ENCODE measurements around the gene LETMD1. TPM values are rescaled to one million over a fixed set of nuclear protein-coding genes. Genes with fewer than 3 reads are reported as not detected.
"Not testable (repeated sequence)": the region's sequence is repeated elsewhere in the genome, so short reads cannot be mapped to it uniquely, and the experiment has no call there.

The LETMD1 gene
- 10 to 100 TPM; 61.4 to 68.9 TPM for total RNA-seq

- ChIA-PET POLR2A (interaction anchor here (0.8 to 0.9 kb wide), 2 partner anchors 21 to 29 kb away, joined by 3 read pairs; no protein-coding TSS in a partner anchor), CTCF (interaction anchor here (1.0 to 1.4 kb wide), 3 partner anchors 20 to 294 kb away, joined by 3 to 5 read pairs (median 3); partner anchors contain the start of gene SLC11A2)
Observed at GRCh38 chr12:51047655-51048540, at the start of gene LETMD1. LETMD1 (plus strand) TSS chr12:51048327; CDS start chr12:51048357, 30 bp downstream.

- CTCF ChIA-PET = no interaction called here
- POLR2A ChIA-PET = interaction anchor here (0.6 kb wide), 2 partner anchors 219 to 546 kb away, joined by 3 to 4 read pairs; partner anchors contain the start of gene POU6F1
Observed at GRCh38 chr12:50999093-50999492, 49.0 kb upstream of the LETMD1 start.

- ChIA-PET CTCF (no interaction called here), POLR2A (no interaction called here)
Observed at GRCh38 chr12:51000245-51000644, 47.9 kb upstream of the LETMD1 start.

GRCh38 chr12:51001799-51002198 is 46.3 kb upstream of the LETMD1 start:
- POLR2A ChIA-PET = no interaction called here
- CTCF ChIA-PET = interaction anchor here (0.6 to 1.0 kb wide), 2 partner anchors 13 to 993 kb away, joined by 3 read pairs; no protein-coding TSS in a partner anchor

- ChIA-PET POLR2A (no interaction called here), CTCF (no interaction called here)
Observed at GRCh38 chr12:51004504-51004903, 43.6 kb upstream of the LETMD1 start.

- ChIA-PET CTCF (no interaction called here), POLR2A (no interaction called here)
Observed at GRCh38 chr12:51005030-51005429, 43.1 kb upstream of the LETMD1 start.

GRCh38 chr12:51005671-51006070 is 42.5 kb upstream of the LETMD1 start:
- POLR2A ChIA-PET = no interaction called here
- CTCF ChIA-PET = no interaction called here

- ChIA-PET CTCF (no interaction called here), POLR2A (interaction anchor here (1.9 kb wide), 1 partner anchor 18 kb away, joined by 9 read pairs; the partner anchor contains the start of gene SLC11A2)
Observed at GRCh38 chr12:51008329-51009055, 39.6 kb upstream of the LETMD1 start.

- POLR2A ChIA-PET = interaction anchor here (1.9 kb wide), 1 partner anchor 17 kb away, joined by 9 read pairs; the partner anchor contains the start of gene SLC11A2
- CTCF ChIA-PET = interaction anchor here (1.4 kb wide), 1 partner anchor 17 kb away, joined by 6 read pairs; the partner anchor contains the start of gene SLC11A2
Observed at GRCh38 chr12:51009056-51009440, 39.1 kb upstream of the LETMD1 start.

GRCh38 chr12:51011955-51012354 is 36.2 kb upstream of the LETMD1 start:
- ChIA-PET CTCF (interaction anchor here (1.9 to 2.1 kb wide), 2 partner anchors 10 to 15 kb away, joined by 6 read pairs; no protein-coding TSS in a partner anchor), POLR2A (interaction anchor here (0.5 to 0.9 kb wide), 2 partner anchors 10 to 472 kb away, joined by 3 to 5 read pairs; no protein-coding TSS in a partner anchor)

GRCh38 chr12:51012570-51013236 is 35.4 kb upstream of the LETMD1 start:
- ChIA-PET POLR2A (interaction anchor here (0.8 to 0.9 kb wide), 2 partner anchors 9 to 12 kb away, joined by 3 read pairs; no protein-coding TSS in a partner anchor), CTCF (interaction anchor here (2.1 kb wide), 1 partner anchor 9 kb away, joined by 6 read pairs; no protein-coding TSS in a partner anchor)

- ChIA-PET POLR2A (interaction anchor here (0.8 kb wide), 1 partner anchor 12 kb away, joined by 3 read pairs; no protein-coding TSS in a partner anchor), CTCF (interaction anchor here (2.1 kb wide), 1 partner anchor 9 kb away, joined by 6 read pairs; no protein-coding TSS in a partner anchor)
Observed at GRCh38 chr12:51013441-51013840, 34.7 kb upstream of the LETMD1 start.

GRCh38 chr12:51014467-51014866 is 33.7 kb upstream of the LETMD1 start:
- CTCF ChIA-PET, POLR2A ChIA-PET: not testable (repeated sequence)

- CTCF ChIA-PET = no interaction called here
Observed at GRCh38 chr12:51017452-51017851, 30.7 kb upstream of the LETMD1 start.

GRCh38 chr12:51018956-51019355 is 29.2 kb upstream of the LETMD1 start:
- CTCF ChIA-PET = interaction anchor here (1.2 kb wide), 1 partner anchor 9 kb away, joined by 5 read pairs; no protein-coding TSS in a partner anchor
- POLR2A ChIA-PET = no interaction called here

More at GRCh38 chr12:51017452-51017851, 30.7 kb upstream of the LETMD1 start:
- POLR2A ChIA-PET = no interaction called here

- ChIA-PET CTCF (no interaction called here), POLR2A (no interaction called here)
Observed at GRCh38 chr12:51019927-51020326, 28.2 kb upstream of the LETMD1 start.

- CTCF ChIA-PET = no interaction called here
- POLR2A ChIA-PET = no interaction called here
Observed at GRCh38 chr12:51020448-51021182, 27.5 kb upstream of the LETMD1 start.

- ChIA-PET CTCF (interaction anchor here (1.5 kb wide), 1 partner anchor 9 kb away, joined by 6 read pairs; no protein-coding TSS in a partner anchor), POLR2A (interaction anchor here (0.6 to 0.9 kb wide), 2 partner anchors 9 to 43 kb away, joined by 3 to 4 read pairs; no protein-coding TSS in a partner anchor)
Observed at GRCh38 chr12:51021694-51022093, 26.4 kb upstream of the LETMD1 start.
